CD4-positive, CD25-positive, alpha-beta regulatory T cell (primary cell): ENCODE results near the gene AP1B1. TPM values are rescaled to one million over a fixed set of nuclear protein-coding genes. Genes with fewer than 3 reads are reported as not detected.
A peak's percentile ranks its signal among the peaks of the same experiment; 100 is the strongest.

ENCODE experiments used
- ATAC-seq, 2 donors: fragments of 150-1000 bp; cut with Tn5 transposase; one replicate each; pipeline ENCODE4 v1.10.0; 2021; ENCODE audit warnings: low read depth in 2 of 2, moderate number of reproducible peaks in 2 of 2, moderate library complexity in 1 of 2
- DNase-seq, 3 donors: peaks; one replicate each; pipeline versions ENCODE4 v3.0.0 to v3.0.0-alpha.2; 2012 to 2022; ENCODE audit warnings: mixed read lengths in 1 of 3
- H3K27ac ChIP-seq: one replicate; pipeline ENCODE4 v1.7.0; 2013; ENCODE audit warnings: mild to moderate bottlenecking, low read length; ENCODE audit not compliant: insufficient read depth, poor library complexity, severe bottlenecking
- H3K27me3 ChIP-seq: one replicate; pipeline ENCODE4 v1.7.0; 2013; ENCODE audit warnings: low read length; ENCODE audit not compliant: control insufficient read depth, insufficient read depth
- H3K36me3 ChIP-seq: one replicate; pipeline ENCODE4 v1.7.0; 2013; ENCODE audit warnings: mild to moderate bottlenecking, low read length, moderate library complexity; ENCODE audit not compliant: control insufficient read depth, insufficient read depth
- H3K4me1 ChIP-seq: 2 replicates; pipeline ENCODE4 v1.7.0; 2013; ENCODE audit warnings: mild to moderate bottlenecking, low read length; ENCODE audit not compliant: insufficient read depth, control insufficient read depth, poor library complexity, severe bottlenecking
- H3K4me3 ChIP-seq: one replicate; pipeline ENCODE4 v1.7.0; 2013; ENCODE audit warnings: low read depth, mild to moderate bottlenecking, low read length, moderate library complexity
- H3K9me3 ChIP-seq, 2 experiments: 1 replicate in 1 of 2; 2 replicates in 1 of 2; pipeline ENCODE4 v1.7.0; 2013; ENCODE audit warnings: low read length in 2 of 2, mild to moderate bottlenecking in 1 of 2, moderate library complexity in 1 of 2; ENCODE audit not compliant: control insufficient read depth in 2 of 2
- H3K27ac Mint-ChIP-seq, 3 donors: one replicate each; pipeline ENCODE4 v1.8.0; 2020 to 2022; ENCODE audit warnings: mild to moderate bottlenecking in 3 of 3, mixed read lengths in 3 of 3, moderate library complexity in 2 of 3
- H3K27me3 Mint-ChIP-seq: one replicate; pipeline ENCODE4 v1.8.0; 2022; ENCODE audit warnings: mild to moderate bottlenecking, mixed read lengths
- H3K36me3 Mint-ChIP-seq: one replicate; pipeline ENCODE4 v1.8.0; 2020; ENCODE audit warnings: mixed read lengths
- H3K4me1 Mint-ChIP-seq, 4 donors: one replicate each; pipeline ENCODE4 v1.8.0; 2020 to 2022; ENCODE audit warnings: mixed read lengths in 4 of 4, mild to moderate bottlenecking in 1 of 4
- H3K4me3 Mint-ChIP-seq, 4 donors: one replicate each; pipeline ENCODE4 v1.8.0; 2020 to 2022; ENCODE audit warnings: mild to moderate bottlenecking in 4 of 4, mixed read lengths in 4 of 4, moderate library complexity in 3 of 4
- H3K9me3 Mint-ChIP-seq, 7 donors: one replicate each; pipeline ENCODE4 v1.8.0; 2020 to 2022; ENCODE audit warnings: mixed read lengths in 7 of 7, mild to moderate bottlenecking in 3 of 7, moderate library complexity in 2 of 7
- polyA plus RNA-seq, 4 donors: library from polyadenylated mRNA; unstranded; fragments of 300-500 nt; fragmentation: Illumina TruSeq; gene quantifications; one replicate each; pipeline ENCODE4 v1.2.3, GENCODE V29; 2021
- total RNA-seq: library from RNA; stranded (reverse); gene quantifications from one replicate; pipeline ENCODE4 v1.2.3, GENCODE V29; 2022

The AP1B1 gene
- total and polyA plus RNA-seq, 5 donors from 2014 or later: 11.7 to 40.8 (median 14.7) TPM

DNA sequence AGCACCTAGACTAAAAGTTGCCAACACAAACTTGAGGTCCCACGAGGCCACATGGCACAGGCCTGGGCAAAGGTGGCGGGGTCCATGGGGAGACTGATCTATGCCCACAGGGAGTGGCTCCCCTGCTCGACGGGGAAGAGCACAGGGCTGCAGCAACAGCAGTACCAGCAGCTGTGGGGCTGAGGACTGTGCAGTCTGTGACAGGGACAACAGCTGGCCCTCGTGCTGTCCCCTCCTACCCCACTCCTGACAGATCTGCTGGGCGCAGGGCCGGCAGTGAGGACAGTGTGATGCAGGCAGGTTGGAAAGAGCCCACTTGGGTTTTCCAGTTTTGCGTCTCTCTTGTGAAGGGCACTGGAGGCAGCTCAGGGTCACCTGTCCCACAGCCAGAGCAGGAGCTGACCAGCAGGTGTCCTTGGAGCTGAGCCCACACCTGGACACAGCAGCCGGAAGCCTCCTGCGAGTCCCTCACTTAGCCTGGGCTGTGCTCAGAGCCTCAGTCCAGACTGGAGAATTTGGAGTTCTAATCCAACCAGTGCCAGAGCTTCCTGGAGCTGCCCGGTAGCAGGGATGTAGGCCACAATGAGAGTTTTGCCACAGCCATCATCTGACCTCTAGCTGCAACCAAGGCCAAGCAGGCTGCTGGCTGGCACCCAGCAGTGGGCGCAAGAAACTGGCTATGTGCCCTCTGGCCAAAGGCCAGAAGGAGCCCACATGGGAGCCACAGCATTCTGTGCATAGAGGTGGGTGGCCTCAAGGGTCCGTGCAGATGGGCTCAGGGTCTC lies 85.5 kb downstream of the AP1B1 start:
- Histone ChIP-seq H3K36me3 (peaks cover 31% of the 10 kb centered on the region), H3K27me3 (peaks cover 2% of the 10 kb centered on the region), H3K9me3 (no peaks in the 10 kb centered on the region), H3K27ac (no peak overlapping the region), H3K4me1 (peaks cover 16% of the 10 kb centered on the region), H3K4me3 (no peak overlapping the region)
- H3K4me3 Mint-ChIP-seq: no peak overlapping the region
- ATAC-seq (no peak), DNase-seq (no peak)
- peaks cover 0 to 4% (median 0%) of the 10 kb centered on the region in 7 donors for H3K9me3 Mint-ChIP-seq
- H3K27ac Mint-ChIP-seq: no peak overlapping the region
- H3K36me3 Mint-ChIP-seq: peaks cover 20% of the 10 kb centered on the region
- peaks cover 0 to 12% (median 6%) of the 10 kb centered on the region in 4 donors for H3K4me1 Mint-ChIP-seq
- H3K27me3 Mint-ChIP-seq: peaks cover 33% of the 10 kb centered on the region

DNA sequence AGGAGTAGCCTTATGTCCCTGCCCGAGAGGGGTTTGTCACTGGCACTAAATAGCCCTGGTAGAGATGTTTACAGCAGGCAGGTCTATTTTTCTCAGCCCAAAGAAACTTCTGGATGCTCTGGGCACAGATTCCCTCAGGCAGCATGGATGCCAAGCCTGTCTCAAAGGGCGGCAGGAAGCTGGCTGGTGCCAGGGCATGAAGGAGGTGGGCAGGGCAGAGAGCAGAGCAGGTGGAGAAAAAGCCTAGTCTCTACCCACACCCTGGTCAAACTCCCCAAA lies 86.0 kb downstream of the AP1B1 start:
- Histone ChIP-seq H3K27ac (no peak overlapping the region), H3K4me3 (no peak overlapping the region), H3K4me1 (peaks cover 16% of the 10 kb centered on the region), H3K27me3 (peaks cover 2% of the 10 kb centered on the region), H3K9me3 (no peaks in the 10 kb centered on the region), H3K36me3 (peaks cover 36% of the 10 kb centered on the region)
- ATAC-seq: no peak
- Mint-ChIP-seq H3K27ac (no peak overlapping the region), H3K27me3 (peaks cover 28% of the 10 kb centered on the region), H3K9me3 (peaks cover 0 to 2% (median 0%) of the 10 kb centered on the region in 7 donors), H3K4me3 (peak overlapping the region in 1 of 4 donors; percentile 63), H3K4me1 (peaks cover 0 to 11% (median 6%) of the 10 kb centered on the region in 4 donors), H3K36me3 (peaks cover 25% of the 10 kb centered on the region)
- no peak for DNase-seq

DNA sequence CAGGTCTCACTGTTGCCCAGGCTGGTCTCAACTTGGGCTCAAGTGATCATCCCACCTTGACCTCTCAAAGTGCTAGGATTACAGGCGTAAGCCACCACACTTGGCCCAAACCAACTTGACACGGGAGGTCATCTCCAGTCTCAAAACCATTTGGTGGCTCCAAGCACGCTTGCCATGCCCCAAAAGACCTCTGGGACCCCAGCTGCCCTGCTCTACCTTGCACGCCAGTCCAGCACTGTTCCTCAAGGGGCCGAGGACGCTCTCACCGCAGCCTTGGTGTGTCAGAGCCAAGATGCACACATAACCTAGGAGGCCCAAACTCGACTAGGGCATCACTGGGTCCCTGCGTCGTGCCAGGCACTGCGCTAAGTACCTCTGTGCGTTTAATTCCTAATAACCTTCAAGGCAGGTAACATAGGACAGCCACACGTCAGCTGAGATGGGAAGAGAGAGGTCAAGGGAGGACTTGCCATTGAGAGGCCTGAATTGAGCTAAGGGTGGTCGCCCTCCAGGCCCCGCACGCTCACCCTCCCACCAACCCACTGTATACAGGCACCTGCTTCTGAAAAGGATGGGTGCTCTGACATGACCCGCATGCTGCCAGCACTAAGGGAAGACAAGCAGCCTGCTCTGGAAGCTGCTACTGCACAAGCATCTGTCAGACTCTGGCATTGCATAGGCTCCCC lies 86.5 kb downstream of the AP1B1 start:
- H3K27ac Mint-ChIP-seq: peak overlapping the region in 1 of 3 donors; percentile 48
- H3K4me3 Mint-ChIP-seq: peak overlapping the region in 1 of 4 donors; percentile 63
- no peak for DNase-seq

DNA sequence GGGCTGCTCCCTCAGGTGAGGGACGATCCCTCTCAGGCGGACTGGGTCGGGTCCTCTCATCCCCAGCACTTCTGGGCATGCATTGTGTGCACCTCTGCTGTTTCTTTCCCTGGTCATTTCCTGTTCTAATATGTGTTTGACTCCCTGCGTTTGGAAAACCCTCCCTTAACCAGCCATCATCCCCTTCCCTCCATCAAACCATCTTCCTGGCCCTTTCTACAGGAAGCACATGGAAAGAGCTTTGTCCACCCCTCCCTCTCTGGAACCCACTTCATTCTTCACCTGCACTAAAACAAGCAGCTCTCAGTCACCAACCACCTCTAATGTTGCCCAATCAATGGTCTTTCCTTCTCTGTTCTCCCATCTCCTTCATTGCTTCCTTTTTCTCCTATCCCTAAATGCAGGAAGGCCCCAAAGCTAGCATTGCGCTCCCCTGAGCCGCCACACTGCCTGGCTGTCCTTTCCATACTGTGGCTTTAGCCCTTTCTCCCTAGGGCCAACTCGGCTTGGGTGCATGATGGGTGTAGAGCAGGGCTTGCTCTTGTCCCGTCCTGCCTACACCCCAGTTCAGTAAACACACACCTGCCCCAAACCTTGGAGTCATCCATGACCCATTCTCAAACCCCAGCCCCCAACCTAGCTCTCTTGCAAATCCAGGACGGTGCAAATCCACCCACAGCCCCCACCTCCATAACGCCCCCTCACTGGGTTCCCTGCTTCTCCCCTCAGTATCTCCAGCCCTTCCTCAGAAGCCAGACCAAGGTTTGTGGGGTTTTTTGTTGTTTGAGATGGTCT lies 87.4 kb downstream of the AP1B1 start:
- H3K36me3 Mint-ChIP-seq: peaks cover 33% of the 10 kb centered on the region
- ATAC-seq: peak; percentile 17 to 18
- peaks cover 21% of the 10 kb centered on the region for H3K27me3 Mint-ChIP-seq

More for the DNA sequence above, 86.5 kb downstream of the AP1B1 start:
- H3K36me3 ChIP-seq: peaks cover 41% of the 10 kb centered on the region
- H3K4me3 ChIP-seq: no peak overlapping the region
- peaks cover 0 to 2% (median 0%) of the 10 kb centered on the region in 7 donors for H3K9me3 Mint-ChIP-seq
- H3K9me3 ChIP-seq: no peaks in the 10 kb centered on the region
- H3K27ac ChIP-seq: no peak overlapping the region
- H3K4me1 ChIP-seq: peaks cover 14% of the 10 kb centered on the region
- H3K27me3 Mint-ChIP-seq: peaks cover 26% of the 10 kb centered on the region
- peaks cover 0 to 12% (median 6%) of the 10 kb centered on the region in 4 donors for H3K4me1 Mint-ChIP-seq
- ATAC-seq: peak in 1 of 2 donors; percentile 3
- H3K27me3 ChIP-seq: peaks cover 2% of the 10 kb centered on the region
- H3K36me3 Mint-ChIP-seq: peaks cover 29% of the 10 kb centered on the region

DNA sequence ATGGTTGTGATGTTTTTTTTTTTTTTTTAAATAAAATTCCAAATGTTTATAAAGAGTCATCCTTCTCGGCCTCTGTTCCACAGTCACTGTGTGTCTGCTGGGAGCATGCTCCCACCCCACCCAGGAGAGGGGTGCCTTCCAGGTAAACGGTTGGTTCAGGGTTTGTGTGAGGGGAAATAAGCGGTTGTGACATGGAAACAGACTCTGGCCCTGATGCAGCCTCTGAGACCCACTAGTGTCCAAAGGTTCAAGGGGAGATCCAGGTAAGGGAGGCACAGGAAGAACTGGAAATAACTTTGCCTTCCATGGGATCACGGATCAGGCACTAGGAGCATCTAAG lies 87.9 kb downstream of the AP1B1 start:
- ATAC-seq (no peak), DNase-seq (no peak)
- H3K4me3 Mint-ChIP-seq: no peak overlapping the region
- peaks cover 38% of the 10 kb centered on the region for H3K36me3 Mint-ChIP-seq
- Histone ChIP-seq H3K27ac (no peak overlapping the region), H3K36me3 (peaks cover 55% of the 10 kb centered on the region), H3K4me3 (no peak overlapping the region), H3K27me3 (no peaks in the 10 kb centered on the region), H3K4me1 (no peaks in the 10 kb centered on the region), H3K9me3 (no peaks in the 10 kb centered on the region)
- peaks cover 0 to 12% (median 2%) of the 10 kb centered on the region in 4 donors for H3K4me1 Mint-ChIP-seq
- H3K27ac Mint-ChIP-seq: no peak overlapping the region
- H3K9me3 Mint-ChIP-seq: peaks cover 0 to 2% (median 0%) of the 10 kb centered on the region in 7 donors
- H3K27me3 Mint-ChIP-seq: peaks cover 15% of the 10 kb centered on the region

More for the DNA sequence above, 87.4 kb downstream of the AP1B1 start:
- Histone ChIP-seq H3K9me3 (no peaks in the 10 kb centered on the region), H3K27ac (no peak overlapping the region), H3K27me3 (peaks cover 2% of the 10 kb centered on the region), H3K4me3 (no peak overlapping the region), H3K36me3 (peaks cover 50% of the 10 kb centered on the region), H3K4me1 (peaks cover 5% of the 10 kb centered on the region)
- DNase-seq: no peak
- Mint-ChIP-seq H3K4me1 (peaks cover 0 to 12% (median 3%) of the 10 kb centered on the region in 4 donors), H3K27ac (peak overlapping the region in 2 of 3 donors; percentile 59 to 67), H3K9me3 (peaks cover 0 to 2% (median 0%) of the 10 kb centered on the region in 7 donors), H3K4me3 (no peak overlapping the region)

DNA sequence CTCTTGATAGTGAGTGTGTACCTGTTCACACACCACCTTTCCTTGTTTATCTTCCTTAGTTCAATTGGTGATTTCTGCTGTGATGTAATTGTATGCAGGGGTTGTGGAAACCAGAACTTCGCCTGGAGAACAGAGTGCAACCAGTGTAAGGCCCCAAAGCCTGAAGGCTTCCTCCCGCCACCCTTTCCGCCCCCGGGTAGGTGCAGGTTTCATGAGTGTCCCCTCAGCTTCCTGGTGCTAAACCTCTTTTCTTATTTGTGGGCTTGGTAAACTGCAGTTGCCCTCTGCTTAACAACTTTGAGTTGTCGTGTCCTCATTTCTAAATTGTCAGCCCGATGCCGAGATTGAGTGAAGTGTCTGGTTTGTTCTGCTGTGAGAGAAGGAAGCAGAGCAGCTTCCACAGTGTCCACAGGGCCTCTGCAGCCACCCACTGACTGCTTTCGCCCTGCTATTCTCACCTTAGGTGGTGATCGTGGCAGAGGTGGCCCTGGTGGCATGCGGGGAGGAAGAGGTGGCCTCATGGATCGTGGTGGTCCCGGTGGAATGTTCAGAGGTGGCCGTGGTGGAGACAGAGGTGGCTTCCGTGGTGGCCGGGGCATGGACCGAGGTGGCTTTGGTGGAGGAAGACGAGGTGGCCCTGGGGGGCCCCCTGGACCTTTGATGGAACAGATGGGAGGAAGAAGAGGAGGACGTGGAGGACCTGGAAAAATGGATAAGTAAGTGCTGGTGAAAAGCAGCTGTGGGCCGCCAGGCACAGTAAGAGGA lies 89.1 kb downstream of the AP1B1 start:
- Histone ChIP-seq H3K27ac (no peak overlapping the region), H3K9me3 (no peaks in the 10 kb centered on the region), H3K36me3 (peaks cover 65% of the 10 kb centered on the region), H3K4me3 (no peak overlapping the region), H3K27me3 (no peaks in the 10 kb centered on the region), H3K4me1 (no peaks in the 10 kb centered on the region)
- Mint-ChIP-seq H3K27ac (peak overlapping the region in 1 of 3 donors; percentile 80), H3K4me1 (peaks cover 0 to 12% (median 2%) of the 10 kb centered on the region in 4 donors), H3K27me3 (peaks cover 4% of the 10 kb centered on the region), H3K9me3 (no peaks in the 10 kb centered on the region), H3K36me3 (peaks cover 38% of the 10 kb centered on the region), H3K4me3 (peak overlapping the region in 2 of 4 donors; percentile 9 to 43)
- ATAC-seq (no peak), DNase-seq (no peak)

DNA sequence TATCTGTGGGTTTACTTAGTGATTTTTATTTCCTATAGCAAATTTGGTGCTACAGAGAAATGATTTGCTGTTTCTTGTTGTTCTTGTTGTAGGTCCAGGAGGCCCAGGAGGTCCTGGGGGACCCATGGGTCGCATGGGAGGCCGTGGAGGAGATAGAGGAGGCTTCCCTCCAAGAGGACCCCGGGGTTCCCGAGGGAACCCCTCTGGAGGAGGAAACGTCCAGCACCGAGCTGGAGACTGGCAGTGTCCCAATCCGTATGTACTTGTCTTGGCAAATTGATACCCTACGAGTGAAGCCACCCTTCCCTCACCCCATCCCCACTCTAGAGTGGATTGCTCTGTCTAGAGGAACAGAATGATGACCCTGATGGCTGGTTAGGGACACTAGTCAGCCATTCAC lies 89.7 kb downstream of the AP1B1 start:
- Mint-ChIP-seq H3K4me1 (peaks cover 0 to 12% (median 2%) of the 10 kb centered on the region in 4 donors), H3K27me3 (no peaks in the 10 kb centered on the region), H3K27ac (no peak overlapping the region), H3K9me3 (no peaks in the 10 kb centered on the region), H3K36me3 (peaks cover 38% of the 10 kb centered on the region), H3K4me3 (no peak overlapping the region)
- no peak overlapping the region for H3K4me3 ChIP-seq
- no peak for ATAC-seq
- H3K9me3 ChIP-seq: no peaks in the 10 kb centered on the region
- H3K27ac ChIP-seq: no peak overlapping the region
- H3K36me3 ChIP-seq: peaks cover 71% of the 10 kb centered on the region
- H3K4me1 ChIP-seq: no peaks in the 10 kb centered on the region
- DNase-seq: no peak
- H3K27me3 ChIP-seq: no peaks in the 10 kb centered on the region
